Activated CD8-positive, alpha-beta memory T cell treated with anti-CD3 and anti-CD28 coated beads for 36 hours (primary cell): ENCODE data around the gene TMEM255B. TPM values are rescaled to one million over a fixed set of nuclear protein-coding genes. Genes with fewer than 3 reads are reported as not detected.
"Not testable (repeated sequence)": the region's sequence is repeated elsewhere in the genome, so short reads cannot be mapped to it uniquely, and the experiment has no call there.

Experiments used
- CTCF ChIA-PET: fragments of 350-600 bp; sonication (Branson Sonifier 250); formaldehyde crosslinking; loops from one replicate; lab custom pipeline; 2021; ENCODE audit warnings: antibody characterized with exemption; lab: Charles Lee
- POLR2A ChIA-PET: fragments of 350-600 bp; sonication (Branson Sonifier 250); formaldehyde crosslinking; loops from one replicate; lab custom pipeline; 2021; ENCODE audit warnings: antibody characterized with exemption; lab: Charles Lee
- total RNA-seq, 2 experiments: library from RNA; stranded (reverse); gene quantifications; one replicate each; pipeline ENCODE4 v1.2.3, GENCODE V29; 2021

The TMEM255B gene
- total RNA-seq, 2 experiments from 2014 or later: 0.73 to 0.80 TPM

DNA sequence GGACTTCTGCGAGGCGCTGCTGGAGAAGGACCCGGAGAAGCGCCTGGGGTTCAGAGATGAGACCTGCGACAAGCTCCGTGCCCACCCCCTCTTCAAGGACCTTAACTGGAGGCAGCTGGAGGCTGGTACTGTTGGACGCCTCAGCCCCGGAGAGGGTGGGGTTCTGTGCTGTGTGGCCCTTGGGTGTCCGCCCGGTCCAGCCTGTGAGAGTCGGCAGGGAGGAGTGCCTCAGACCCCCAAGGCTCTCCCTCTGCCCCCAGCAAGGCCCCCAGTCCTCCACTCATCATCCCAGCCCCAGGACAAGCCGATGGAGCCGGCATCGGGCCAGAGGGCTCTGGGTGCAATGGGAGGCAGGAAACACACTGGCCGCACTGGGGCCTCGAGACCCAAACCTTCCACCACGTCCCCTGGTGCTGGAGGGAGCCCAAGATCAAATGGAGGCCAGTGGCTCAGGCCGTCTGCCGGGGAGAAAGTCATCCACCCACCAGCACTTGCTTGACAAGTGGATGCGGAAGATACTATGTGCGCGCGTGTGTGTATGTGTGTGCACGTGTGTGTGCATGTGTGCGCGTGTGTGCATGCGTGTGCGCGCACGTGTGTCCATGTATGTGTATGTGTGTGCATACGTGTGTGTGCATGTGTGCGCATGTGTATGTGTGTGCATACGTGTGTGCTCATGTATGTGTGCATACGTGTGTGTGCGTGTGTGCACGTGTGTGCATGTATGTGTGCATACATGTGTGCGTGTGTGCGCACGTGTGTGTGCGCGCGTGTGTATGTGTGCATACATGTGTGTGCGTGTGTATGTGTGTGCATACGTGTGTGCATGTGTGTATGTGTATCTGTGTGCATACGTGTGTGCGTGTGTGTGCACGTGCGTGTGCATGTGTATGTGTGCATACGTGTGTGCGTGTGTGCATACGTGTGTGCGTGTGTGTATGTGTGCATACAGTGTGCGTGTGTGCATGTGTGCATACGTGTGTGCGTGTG lies 25.8 kb upstream of the TMEM255B start:
- ChIA-PET POLR2A (no interaction called here), CTCF (no interaction called here)

DNA sequence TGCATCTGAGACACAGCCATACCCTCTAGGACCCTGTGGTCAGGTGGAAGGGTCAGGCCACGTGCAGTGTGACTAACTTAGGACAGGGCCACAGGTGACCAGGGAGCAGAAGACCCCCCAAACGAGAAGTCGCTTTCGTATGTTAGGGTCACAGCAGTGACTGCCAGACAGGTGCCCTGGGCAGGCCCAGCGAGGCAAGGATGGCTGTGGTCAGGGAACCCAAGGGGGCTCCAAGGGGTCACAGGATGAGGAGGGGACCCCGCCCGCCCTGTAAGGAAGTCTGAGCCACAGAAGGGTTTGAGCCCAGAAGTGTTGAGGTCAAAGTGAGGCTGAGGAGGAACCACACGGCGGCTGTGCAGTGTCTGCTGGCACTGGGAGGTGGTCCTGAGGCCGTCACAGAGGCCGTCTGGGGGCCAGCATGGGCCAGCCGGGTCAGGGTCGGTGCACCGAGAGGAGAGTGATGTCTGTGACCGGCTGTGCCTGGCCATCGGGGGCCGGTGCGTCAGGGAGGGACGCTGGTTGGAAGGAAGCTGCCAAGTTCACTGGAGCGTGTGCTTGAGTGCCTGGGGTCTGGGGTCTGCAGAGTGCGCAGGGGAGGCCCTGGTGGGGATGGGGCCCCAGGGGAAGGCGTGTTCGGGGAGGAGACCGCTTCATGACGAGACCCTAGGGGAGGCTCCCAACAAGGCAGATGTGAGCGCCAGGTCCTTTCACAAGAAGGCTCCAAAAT lies 24.8 kb upstream of the TMEM255B start:
- CTCF ChIA-PET: no interaction called here
- POLR2A ChIA-PET: no interaction called here

DNA sequence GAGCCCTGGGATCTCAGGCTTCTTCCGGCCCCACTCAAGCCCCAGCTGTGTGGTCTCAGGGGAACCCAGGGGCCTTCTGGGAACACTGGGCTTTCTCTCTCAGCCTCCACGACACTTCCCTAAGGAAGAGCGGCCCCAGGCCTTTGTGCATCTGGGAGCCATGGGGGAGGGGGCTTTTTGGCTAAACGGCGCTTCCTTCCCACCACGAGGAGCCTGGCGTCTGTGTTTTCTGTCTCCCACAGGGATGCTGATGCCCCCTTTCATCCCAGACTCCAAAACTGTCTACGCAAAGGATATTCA lies 24.2 kb upstream of the TMEM255B start:
- ChIA-PET CTCF (no interaction called here), POLR2A (no interaction called here)

DNA sequence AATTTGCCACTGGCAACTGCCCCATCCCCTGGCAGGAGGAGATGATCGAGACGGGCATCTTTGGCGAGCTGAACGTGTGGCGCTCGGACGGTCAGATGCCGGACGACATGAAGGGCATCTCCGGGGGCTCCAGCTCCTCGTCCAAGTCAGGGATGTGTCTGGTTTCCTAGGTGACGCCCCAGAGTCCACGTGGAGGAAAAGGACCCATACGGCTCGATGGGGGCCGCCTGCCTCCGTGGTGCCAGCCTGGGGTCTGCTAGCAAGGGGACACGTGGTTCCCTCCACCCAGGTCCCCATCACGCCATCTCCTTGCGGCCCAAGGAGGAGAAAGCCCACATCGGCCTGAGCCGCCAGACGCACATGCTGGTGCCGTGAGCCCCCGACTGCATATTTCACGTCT lies 23.8 kb upstream of the TMEM255B start:
- ChIA-PET POLR2A (no interaction called here), CTCF (no interaction called here)

DNA sequence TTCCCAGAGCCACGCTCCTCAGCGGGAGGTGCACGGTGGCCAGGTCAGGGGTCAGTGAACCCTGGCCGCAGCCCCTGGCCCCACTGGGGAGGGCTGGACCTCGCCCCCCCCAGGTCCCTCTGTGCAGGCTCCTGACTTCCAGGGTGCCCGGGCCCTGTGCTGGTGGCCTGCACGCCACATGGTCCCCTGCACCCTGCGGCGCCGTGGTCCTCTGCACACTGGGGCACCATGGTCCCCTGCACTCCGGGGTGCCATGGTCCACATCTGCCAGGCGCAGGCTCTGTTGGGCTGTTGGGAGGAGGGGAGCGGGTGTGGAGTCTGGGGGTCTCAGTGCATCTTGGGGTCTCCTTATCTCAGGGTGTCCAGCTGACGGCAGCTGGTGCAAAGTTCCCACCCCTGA lies 23.3 kb upstream of the TMEM255B start:
- CTCF ChIA-PET: no interaction called here
- POLR2A ChIA-PET: no interaction called here

DNA sequence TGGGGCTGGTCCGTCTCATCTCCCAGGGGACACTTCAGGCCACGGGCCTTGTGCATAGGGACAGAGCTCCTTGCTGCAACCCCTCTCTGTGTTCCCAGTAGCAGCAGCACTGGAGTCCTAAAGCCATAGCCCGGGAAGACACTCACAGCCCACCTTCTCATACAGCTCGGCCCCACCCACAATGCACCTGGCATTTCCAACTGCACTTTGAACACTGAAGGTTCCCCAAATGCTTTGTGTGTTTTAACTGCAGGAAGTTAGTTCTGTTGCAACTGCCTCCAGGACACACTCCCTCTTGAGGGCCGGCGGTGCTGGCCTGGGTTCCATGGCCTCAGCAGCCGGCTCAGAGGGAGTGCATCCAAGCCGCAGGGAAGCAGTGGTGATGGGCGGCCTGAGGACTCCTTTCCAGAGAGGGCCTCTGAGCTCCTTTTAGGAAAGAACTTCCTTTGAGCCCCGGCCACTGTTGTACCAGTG lies 22.7 kb upstream of the TMEM255B start:
- ChIA-PET CTCF (no interaction called here), POLR2A (no interaction called here)

DNA sequence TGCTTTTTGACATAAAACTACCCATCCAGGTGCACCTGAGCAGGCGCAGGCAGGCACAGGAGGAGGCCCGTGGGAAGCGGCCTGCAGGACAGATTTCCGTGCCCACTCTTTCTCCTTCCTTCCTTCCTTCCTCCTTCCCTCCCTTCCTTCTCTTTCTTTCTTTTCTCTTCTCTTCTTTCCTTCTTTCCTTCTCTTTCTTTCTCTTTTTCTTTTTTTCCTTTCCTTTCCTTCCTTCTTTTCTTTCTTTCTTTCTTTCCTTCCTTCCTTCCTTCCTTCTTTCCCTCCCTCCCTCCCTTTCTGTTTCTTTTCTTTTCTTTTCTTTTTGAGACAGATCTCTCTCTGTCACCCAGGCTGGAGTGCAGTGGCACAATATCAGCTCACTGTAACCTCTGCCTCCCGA lies 21.2 kb upstream of the TMEM255B start:
- CTCF ChIA-PET: no interaction called here
- POLR2A ChIA-PET: no interaction called here

DNA sequence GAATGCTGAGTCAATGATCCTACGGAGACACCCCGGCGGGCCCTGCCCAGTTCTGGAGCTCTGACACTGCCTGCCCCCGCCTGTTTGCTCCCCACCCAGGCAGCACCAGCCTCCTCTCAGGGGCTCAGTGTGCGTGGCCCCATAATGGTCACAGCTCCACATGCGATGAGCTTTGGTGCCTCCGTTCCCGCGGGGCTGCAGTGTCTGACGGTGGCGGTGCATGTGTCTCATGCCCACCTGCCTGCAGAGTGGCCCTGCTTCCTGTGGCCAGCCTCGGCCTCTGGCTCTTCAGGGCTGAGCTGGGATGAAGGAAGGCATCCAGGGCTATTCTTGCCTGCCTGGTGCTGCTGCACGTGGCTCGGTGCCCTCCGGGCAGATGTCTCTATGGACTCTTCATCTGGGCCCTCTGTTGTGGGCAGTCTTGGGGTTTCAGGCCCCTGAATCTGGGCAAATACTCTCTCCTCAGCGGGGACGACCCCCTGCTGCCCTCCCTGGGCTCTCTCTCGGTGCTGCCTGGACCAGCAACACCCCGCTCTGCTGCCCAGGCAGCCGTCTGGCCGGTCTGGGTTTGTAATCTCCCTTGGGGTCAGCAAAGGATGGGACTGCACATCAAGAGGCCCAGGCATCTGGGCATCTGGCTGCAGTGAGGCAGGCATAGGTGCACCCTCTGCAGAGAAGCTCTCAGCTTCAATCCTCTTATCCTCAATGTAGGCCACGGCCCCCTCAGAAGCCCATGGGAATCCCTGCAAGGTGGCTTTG lies 19.3 kb upstream of the TMEM255B start:
- CTCF ChIA-PET: no interaction called here
- POLR2A ChIA-PET: no interaction called here

DNA sequence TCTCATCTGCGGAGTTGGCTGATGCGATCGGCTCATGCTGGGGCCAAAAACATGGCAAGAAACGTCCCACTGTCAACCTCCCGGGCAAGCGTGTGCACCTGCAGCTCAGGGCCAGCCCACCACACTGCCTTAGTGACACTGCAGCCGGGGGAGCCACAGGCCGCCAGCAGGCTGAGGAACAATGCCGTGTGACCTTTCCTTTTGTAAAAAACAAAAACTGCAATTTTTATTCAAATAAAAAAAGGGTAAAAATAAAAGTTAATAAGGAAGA lies 18.8 kb upstream of the TMEM255B start:
- CTCF ChIA-PET: no interaction called here
- POLR2A ChIA-PET: no interaction called here

DNA sequence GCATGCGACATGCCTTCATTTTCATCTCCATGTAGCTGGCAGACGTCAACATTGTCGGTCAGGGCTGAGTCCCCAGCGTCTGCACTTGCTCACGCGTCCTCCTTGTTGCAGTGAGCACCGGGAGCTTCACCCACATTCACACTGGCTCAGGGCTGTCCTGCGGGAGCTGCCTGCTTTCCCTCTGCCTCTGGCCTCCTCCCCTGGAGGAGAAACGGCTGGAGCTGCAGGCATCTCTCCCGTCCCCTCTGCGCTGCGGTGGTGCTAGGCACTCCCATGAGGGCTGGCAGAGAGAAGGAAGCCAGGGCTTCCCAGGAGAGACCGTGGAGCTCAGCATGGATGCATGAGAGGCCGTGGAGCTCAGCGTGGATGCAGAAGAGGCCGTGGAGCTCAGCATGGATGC lies 18.4 kb upstream of the TMEM255B start:
- CTCF ChIA-PET: no interaction called here
- POLR2A ChIA-PET: no interaction called here

DNA sequence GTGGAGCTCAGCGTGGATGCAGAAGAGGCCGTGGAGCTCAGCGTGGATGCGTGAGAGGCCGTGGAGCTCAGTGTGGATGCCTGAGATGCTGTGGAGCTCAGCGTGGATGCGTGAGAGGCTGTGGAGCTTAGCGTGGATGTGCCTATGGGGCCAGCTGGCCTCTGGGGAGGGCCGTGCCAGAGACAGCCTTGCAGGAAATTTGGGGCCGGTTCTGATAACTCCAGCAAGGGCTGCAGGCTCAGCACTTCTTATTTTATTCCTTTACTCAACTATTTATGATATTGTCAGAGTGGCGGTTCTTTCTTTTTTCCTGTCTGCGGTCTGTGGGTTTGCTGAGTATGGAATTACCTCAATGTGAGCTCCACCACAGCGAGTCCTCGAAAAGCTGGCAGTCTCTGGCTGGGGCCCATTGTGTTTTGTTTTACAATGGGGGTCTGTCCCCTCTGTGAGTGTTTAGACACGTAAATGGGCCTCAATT lies 17.8 kb upstream of the TMEM255B start:
- ChIA-PET CTCF (no interaction called here), POLR2A (no interaction called here)

DNA sequence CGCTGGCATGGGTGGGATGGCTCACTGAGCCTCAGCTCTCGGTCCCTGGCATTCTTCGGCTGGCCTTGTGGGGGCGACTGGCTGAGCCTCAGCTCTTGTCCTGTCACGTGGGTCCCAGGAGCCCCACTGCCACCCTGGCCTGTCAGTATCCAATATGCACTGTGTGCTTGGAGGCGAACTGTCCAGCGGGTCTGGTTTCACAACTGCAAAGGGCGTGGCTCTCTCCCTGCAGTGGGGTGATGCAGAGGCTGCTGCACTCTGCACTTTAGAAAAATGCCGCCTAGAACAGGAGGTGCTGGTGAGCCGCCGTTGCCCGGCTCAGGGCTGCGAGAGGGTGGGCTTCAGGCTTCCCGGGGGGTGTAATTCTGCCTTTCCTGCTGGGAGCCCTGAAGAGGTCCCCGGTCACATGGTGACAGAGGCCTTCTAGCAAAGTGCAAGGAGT lies 17.0 kb upstream of the TMEM255B start:
- ChIA-PET POLR2A (no interaction called here), CTCF (no interaction called here)

DNA sequence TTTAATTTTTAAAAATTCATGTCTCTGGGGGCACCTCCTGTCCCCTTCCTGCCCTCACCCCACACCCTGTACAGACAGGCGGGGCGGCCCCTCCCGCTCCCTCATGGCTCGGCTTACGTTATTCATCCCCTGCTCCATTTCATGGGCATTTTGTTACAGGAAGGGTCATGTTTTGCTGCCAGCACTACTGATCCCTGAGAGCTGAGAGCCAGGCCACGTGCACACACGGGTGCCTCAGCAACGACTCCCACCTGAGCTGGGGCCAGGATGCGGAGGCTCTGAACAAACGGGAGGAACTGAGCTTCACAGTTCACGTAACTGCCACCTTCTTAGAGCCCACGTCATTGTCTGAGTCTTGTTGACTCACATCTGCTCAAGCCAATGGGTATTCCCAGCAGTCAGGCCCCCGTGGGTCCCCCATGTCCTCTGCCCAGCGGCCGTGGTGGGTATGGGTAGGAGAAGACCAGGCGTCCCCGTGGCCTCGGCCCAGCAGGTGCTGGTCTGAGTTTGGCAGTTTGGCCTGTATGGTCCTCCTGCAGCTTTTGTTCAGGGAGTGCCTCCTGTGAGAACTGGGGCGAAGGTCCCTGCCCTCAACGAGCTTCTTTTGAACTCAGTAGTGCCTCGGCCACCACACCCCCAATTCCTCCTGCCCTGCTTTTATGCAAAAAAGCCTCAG lies 16.4 kb upstream of the TMEM255B start:
- POLR2A ChIA-PET: no interaction called here

DNA sequence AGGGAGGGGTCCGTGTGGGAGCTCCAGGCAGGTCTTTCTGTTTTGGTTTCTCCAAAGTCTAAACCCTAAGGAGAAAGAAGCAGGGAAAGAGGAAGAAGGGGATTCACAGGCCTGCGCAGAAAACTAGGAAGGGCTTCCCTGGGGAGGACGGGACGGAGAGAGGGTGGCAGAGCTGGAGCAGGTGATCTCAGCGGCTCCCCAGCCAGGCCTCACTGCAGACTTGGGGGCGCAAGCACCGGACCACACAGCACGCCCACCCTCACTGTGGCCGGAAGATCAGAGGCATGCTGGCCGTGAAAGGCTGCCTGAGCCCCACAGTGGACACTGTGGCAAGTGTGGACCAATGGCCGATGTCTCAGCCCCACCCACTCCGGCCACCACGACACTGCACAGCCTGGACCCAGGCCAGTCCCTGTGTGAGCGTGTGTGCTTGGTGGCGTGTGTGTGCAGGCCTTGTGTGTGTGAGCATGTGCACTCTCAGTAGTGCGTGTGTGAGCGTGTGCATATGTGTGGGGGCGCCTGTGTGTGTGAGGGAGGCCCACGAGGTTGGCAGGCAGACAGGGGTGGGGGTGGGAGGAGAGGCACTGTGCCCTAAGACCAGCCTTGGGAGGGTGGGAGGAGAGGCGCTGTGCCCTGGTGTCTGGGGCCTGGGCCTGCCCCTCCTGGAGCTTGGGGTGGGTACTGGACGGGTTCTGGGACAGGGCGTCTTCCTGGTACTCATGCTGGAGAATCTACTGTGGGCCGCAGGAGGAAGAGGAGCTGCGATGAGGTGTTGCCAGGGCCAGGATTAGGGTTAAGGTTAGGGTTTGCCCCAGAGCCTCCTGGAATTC lies 15.4 kb upstream of the TMEM255B start:
- POLR2A ChIA-PET: no interaction called here
- CTCF ChIA-PET: no interaction called here

More for the DNA sequence above, 16.4 kb upstream of the TMEM255B start:
- CTCF ChIA-PET: no interaction called here

DNA sequence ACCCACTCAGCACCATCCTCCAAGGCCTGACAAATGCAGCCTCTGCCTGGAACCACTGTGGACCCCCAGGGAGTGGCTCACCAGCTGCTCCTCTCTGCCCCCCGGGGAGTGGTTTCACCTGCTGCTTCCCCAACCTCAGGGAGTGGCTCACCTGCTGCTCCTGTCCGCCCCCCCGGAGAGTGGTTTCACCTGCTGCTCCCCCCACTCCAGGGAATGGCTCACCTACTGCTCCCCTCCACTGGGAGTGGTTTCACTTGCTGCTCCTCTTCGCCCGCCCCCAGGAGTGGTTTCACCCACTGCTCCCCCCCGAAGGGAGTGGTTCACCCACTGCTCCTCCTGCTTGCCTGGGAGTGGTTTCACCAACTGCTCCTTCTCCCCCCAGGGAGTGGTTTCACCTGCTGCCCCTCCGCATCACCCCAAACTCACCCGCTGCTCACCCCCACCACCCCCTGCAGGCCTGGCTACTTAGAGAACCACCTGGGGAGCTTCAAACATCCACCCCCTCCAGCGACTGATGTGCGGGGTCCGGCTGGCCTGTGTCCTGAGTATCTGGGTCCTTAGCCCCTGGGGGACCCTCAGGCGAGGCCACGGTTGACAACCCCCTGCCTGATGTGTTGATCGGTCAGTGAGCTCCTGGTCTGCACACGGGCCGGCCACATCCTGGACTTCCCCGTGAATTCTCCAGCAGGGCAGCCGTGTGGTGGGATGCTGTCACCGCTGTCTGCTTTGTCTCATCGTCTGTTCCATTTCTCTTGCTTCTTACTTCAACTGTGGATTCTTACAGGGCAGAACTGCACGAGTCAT lies 14.6 kb upstream of the TMEM255B start:
- CTCF ChIA-PET: no interaction called here
- POLR2A ChIA-PET: no interaction called here

DNA sequence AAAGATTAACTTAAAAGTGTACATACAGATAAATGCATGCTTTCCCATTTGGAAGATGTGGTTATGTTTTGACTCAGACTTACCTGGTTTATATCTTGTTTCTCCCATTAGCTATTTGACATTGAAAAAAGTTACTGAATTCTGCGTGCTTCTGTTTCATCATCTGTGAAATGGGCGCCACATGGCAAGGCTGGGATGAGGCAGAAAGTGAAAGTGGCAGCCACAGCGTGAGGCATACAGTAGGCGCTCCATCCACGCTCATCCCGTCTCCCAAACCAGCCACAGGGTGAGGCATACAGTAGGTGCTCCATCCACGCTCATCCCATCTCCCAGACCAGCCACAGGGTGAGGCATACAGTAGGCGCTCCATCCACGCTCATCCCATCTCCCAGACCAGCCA lies 14.0 kb upstream of the TMEM255B start:
- ChIA-PET CTCF (no interaction called here), POLR2A (no interaction called here)

DNA sequence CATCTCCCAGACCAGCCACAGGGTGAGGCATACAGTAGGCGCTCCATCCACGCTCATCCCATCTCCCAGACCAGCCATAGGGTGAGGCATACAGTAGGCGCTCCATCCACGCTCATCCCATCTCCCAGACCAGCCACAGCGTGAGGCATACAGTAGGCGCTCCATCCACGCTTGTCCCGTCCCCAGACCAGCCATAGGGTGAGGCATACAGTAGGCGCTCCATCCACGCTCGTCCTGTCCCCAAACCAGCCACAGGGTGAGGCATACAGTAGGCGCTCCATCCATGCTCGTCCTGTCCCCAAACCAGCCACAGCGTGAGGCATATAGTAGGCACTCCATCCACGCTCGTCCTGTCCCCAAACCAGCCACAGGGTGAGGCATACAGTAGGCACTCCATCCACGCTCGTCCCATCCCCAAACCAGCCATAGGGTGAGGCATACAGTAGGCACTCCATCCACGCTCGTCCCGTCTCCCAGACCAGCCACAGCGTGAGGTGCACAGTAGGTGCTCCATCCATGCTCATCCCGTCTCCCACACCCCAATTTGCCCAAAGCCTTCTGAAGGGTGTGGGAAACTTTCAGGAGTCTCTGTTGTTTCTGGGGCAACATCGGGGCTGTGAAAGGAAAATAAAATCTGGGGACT lies 13.4 kb upstream of the TMEM255B start:
- POLR2A ChIA-PET, CTCF ChIA-PET: not testable (repeated sequence)

DNA sequence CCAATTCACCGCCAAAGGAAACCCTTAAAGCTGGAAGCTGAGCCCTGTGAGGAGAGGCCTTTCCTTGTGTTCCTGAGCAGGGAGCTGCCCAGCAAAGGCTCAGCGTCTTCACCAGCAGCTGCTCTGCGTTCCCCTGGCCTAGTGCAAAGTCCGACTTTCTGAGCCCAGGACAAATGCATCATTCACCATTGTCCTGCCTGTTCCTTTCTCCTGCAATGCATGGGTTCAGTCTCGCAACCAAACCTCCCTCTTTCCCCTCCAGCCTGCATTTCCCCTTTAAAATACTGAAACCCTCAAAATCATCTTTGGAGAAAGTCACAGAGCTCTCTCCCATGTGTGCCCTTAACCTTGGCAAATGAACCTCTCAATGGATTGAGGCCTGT lies 12.9 kb upstream of the TMEM255B start:
- ChIA-PET POLR2A (no interaction called here), CTCF (no interaction called here)
